HCEC 1CT (cell line): ENCODE measurements around the gene PFKL.

Experiments used
- DNase-seq: peaks from one replicate; pipeline ENCODE4 v3.0.0-alpha.2; 2017

PFKL gene

GRCh38 chr21:44366586-44367211, 66.8 kb downstream of the PFKL start:
- DNase-seq = no peak

GRCh38 chr21:44368711-44369446, 69.0 kb downstream of the PFKL start:
- DNase-seq = no peak

- DNase-seq = peak; percentile 9
These were observed 70.3 kb downstream of the PFKL start for GRCh38 chr21:44370027-44370735.

GRCh38 chr21:44370786-44371410, 71.0 kb downstream of the PFKL start:
- no peak for DNase-seq

GRCh38 chr21:44371596-44371995, 71.7 kb downstream of the PFKL start:
- no peak for DNase-seq

GRCh38 chr21:44372616-44373015, 72.8 kb downstream of the PFKL start:
- DNase-seq = no peak

GRCh38 chr21:44374601-44375280, 74.9 kb downstream of the PFKL start:
- no peak for DNase-seq

GRCh38 chr21:44375281-44375651, 75.4 kb downstream of the PFKL start:
- no peak for DNase-seq

GRCh38 chr21:44375761-44376241, 75.9 kb downstream of the PFKL start:
- DNase-seq = no peak

GRCh38 chr21:44376606-44377005, 76.8 kb downstream of the PFKL start:
- no peak for DNase-seq
